ENCODE results near the gene TFCP2.
A peak's percentile ranks its signal among the peaks of the same experiment; 100 is the strongest.
"Not testable (repeated sequence)": the region's sequence is repeated elsewhere in the genome, so short reads cannot be mapped to it uniquely, and the experiment has no call there.

Gene TFCP2

GRCh38 chr12:51172515-51173431 is at the start of gene TFCP2:
TSS of gene TFCP2 (minus strand) at chr12:51173135. CDS start at chr12:51172422, 713 bp downstream.
- DNase-seq (ENCODE audit: low read depth in 2 of 2): peak; percentile 86 to 92

- no peak for DNase-seq (ENCODE audit: low read depth in 2 of 2)
Measured at GRCh38 chr12:51222461-51222860, 49.5 kb upstream of the TFCP2 start.

GRCh38 chr12:51219857-51220256 is 46.9 kb upstream of the TFCP2 start:
- DNase-seq (ENCODE audit: low read depth in 2 of 2): not testable (repeated sequence)

GRCh38 chr12:51219322-51219721 is 46.4 kb upstream of the TFCP2 start:
- DNase-seq (ENCODE audit: low read depth in 2 of 2): no peak

- no peak for DNase-seq (ENCODE audit: low read depth in 2 of 2)
Measured at GRCh38 chr12:51218607-51219161, 45.7 kb upstream of the TFCP2 start.

- peak; percentile 45 to 51 for DNase-seq (ENCODE audit: low read depth in 2 of 2)
Measured at GRCh38 chr12:51217968-51218606, 45.2 kb upstream of the TFCP2 start, which contains the start of gene POU6F1. TSS of gene POU6F1 (minus strand) at chr12:51218062. CDS start at chr12:51206836, 11,226 bp downstream.

GRCh38 chr12:51217133-51217967 is 44.4 kb upstream of the TFCP2 start:
- DNase-seq (ENCODE audit: low read depth in 2 of 2): peak; percentile 24 to 26

- no peak for DNase-seq (ENCODE audit: low read depth in 2 of 2)
Measured at GRCh38 chr12:51216642-51217041, 43.7 kb upstream of the TFCP2 start.

GRCh38 chr12:51214895-51215294 is 42.0 kb upstream of the TFCP2 start:
- no peak for DNase-seq (ENCODE audit: low read depth in 2 of 2)

GRCh38 chr12:51210690-51211395 is 37.9 kb upstream of the TFCP2 start:
- DNase-seq (ENCODE audit: low read depth in 2 of 2): no peak

GRCh38 chr12:51209259-51209658 is 36.3 kb upstream of the TFCP2 start:
- no peak for DNase-seq (ENCODE audit: low read depth in 2 of 2)

- no peak for DNase-seq (ENCODE audit: low read depth in 2 of 2)
Measured at GRCh38 chr12:51208016-51208660, 35.2 kb upstream of the TFCP2 start.

- no peak for DNase-seq (ENCODE audit: low read depth in 2 of 2)
Measured at GRCh38 chr12:51205350-51205749, 32.4 kb upstream of the TFCP2 start.

GRCh38 chr12:51202718-51203117 is 29.8 kb upstream of the TFCP2 start:
- no peak for DNase-seq (ENCODE audit: low read depth in 2 of 2)

GRCh38 chr12:51200806-51201205 is 27.9 kb upstream of the TFCP2 start:
- DNase-seq (ENCODE audit: low read depth in 2 of 2): no peak

GRCh38 chr12:51200156-51200555 is 27.2 kb upstream of the TFCP2 start:
- DNase-seq (ENCODE audit: low read depth in 2 of 2): no peak

GRCh38 chr12:51199366-51199945 is 26.5 kb upstream of the TFCP2 start:
- no peak for DNase-seq (ENCODE audit: low read depth in 2 of 2)

GRCh38 chr12:51198568-51199365 is 25.8 kb upstream of the TFCP2 start:
- DNase-seq (ENCODE audit: low read depth in 2 of 2): no peak

Data from stimulated activated CD4-positive, alpha-beta T cell treated with anti-CD3 and anti-CD28 coated beads, Interleukin-4, amount 100 ng/mL, for 48 hours (primary cell).